ENCODE data around the gene FAM221B. TPM values are rescaled to one million over a fixed set of nuclear protein-coding genes. Genes with fewer than 3 reads are reported as not detected.

The FAM221B gene
- total RNA-seq, 3 donors from 2014 or later: not detected

DNA sequence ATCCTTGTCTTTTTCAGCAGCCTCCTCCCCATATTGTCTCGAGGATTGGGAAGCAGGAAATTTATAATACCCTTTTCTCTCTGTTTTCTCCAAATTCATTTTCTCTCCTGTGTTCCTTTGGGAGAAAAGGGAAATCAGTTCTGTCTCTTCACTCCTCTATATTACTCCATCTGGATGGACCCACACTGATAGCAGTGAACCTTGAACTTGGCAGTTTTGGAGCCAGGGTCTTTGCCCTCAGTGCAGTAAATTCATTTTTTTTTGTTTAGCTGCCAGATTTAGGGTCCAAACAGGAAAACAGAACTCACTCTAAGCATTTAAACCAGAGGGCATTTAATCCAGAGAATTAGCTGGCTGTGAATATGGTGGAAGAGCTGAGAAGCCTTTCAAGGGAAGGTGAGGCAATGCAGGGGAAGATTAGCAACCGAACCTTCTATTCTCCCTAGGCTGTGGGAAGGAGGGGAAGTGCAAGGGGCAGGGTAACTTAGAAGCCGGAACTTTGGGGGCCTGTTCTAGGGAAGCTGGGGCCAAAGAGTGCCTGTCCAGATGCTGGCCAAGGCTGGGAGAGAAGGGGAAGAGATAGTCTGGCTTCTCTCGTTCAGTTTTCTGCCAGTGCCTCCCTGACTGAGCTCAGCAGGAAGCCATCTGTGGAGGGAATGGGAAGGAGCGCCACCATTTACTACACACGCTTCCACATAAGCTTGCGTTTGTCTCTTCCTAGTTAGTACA lies 53.5 kb downstream of the FAM221B start:
- Mint-ChIP-seq H3K4me3 (no peak overlapping the region), H3K27me3 (ENCODE audit: low read depth) (no peaks in the 10 kb centered on the region), H3K4me1 (ENCODE audit: low read depth) (peaks cover 3% of the 10 kb centered on the region), H3K9me3 (no peaks in the 10 kb centered on the region), H3K36me3 (ENCODE audit: insufficient read depth) (peaks cover 3% of the 10 kb centered on the region)
- ATAC-seq: no peak
- no peak for DNase-seq

DNA sequence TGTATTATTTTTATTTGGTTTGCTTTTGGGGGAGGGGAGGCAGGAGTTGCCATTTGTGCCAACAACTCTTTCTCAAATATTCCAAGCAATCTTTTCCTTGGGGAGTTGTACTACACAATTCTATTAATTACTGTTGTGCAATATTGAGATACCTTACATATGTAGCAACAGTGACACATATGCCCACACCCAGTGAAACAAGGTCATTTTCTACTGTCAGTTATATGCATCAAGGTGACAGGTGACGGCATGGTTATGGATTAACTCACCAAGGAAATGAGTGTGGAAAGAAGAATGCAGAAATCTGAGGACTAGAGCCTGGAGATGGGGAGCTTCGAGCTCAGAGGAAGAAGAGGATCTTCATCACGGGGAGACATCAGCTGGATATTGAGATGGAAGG lies 56.6 kb downstream of the FAM221B start:
- ATAC-seq (no peak), DNase-seq (no peak)
- Mint-ChIP-seq H3K4me1 (ENCODE audit: low read depth) (peaks cover 8% of the 10 kb centered on the region), H3K4me3 (no peak overlapping the region), H3K27me3 (ENCODE audit: low read depth) (no peaks in the 10 kb centered on the region), H3K9me3 (no peaks in the 10 kb centered on the region), H3K36me3 (ENCODE audit: insufficient read depth) (no peaks in the 10 kb centered on the region)

DNA sequence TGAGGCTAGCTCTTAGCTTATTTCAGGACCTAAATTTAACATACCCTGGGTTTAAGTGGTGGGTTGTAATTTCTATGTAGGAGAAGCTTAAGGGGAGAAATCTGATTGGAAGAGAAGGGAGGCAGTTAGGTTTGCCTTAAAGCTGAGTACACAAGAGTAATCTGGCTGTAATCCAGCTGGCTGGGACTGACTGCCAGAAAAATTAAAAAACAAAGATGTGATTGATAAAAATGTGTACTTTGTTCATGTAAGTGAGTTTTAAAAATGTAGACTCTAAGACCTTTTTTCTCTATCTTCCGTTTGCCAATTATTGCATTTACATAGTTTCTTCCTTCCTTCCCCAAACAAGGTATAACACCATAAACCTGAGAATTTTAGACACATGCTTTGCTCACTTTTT lies 57.0 kb downstream of the FAM221B start:
- Mint-ChIP-seq H3K36me3 (ENCODE audit: insufficient read depth) (no peaks in the 10 kb centered on the region), H3K4me3 (no peak overlapping the region), H3K9me3 (no peaks in the 10 kb centered on the region), H3K27me3 (ENCODE audit: low read depth) (no peaks in the 10 kb centered on the region), H3K4me1 (ENCODE audit: low read depth) (peaks cover 10% of the 10 kb centered on the region)
- DNase-seq (no peak), ATAC-seq (no peak)

DNA sequence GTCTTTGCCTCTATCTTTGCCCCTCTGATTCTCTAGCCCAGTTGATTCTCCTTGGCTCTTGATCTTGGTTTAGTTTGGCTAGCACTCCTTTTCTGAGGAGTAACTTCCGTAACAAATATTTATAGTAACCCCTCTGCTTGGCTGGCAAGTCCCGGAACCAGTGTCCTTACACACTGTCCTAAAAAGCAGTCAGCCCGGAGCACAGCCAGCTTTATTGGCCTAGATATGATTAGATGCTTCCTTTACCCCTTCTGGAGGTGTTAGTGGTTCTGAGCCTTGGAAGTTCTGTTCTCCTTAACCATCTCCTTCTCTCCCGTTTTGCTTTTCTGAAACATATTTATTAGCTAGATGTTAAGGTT lies 57.5 kb downstream of the FAM221B start:
- no peaks in the 10 kb centered on the region for H3K36me3 Mint-ChIP-seq (ENCODE audit: insufficient read depth)
- H3K4me3 Mint-ChIP-seq: no peak overlapping the region
- H3K27me3 Mint-ChIP-seq (ENCODE audit: low read depth): no peaks in the 10 kb centered on the region

DNA sequence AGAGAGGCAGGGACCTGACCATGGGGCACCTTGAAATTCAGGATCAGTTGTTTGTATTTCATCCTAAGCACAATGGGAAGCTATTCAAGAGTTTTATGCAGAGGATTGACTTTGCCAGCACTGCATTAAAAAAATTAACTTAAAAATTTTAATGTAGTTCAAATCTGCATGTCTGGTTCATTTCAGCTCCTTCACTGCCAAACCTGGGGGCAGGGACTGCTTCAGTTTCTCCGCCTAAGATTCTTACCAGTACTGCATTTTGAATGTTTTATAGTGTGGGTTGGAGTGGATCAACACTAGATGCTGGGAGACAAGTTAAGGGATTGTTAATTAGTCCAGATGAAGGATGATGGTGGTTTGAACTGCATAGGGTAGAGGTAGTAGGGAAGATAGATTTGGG lies 58.8 kb downstream of the FAM221B start:
- no peaks in the 10 kb centered on the region for H3K9me3 Mint-ChIP-seq

More for the DNA sequence above, 57.5 kb downstream of the FAM221B start:
- Mint-ChIP-seq H3K9me3 (no peaks in the 10 kb centered on the region), H3K4me1 (ENCODE audit: low read depth) (peaks cover 13% of the 10 kb centered on the region)
- ATAC-seq: no peak
- no peak for DNase-seq

DNA sequence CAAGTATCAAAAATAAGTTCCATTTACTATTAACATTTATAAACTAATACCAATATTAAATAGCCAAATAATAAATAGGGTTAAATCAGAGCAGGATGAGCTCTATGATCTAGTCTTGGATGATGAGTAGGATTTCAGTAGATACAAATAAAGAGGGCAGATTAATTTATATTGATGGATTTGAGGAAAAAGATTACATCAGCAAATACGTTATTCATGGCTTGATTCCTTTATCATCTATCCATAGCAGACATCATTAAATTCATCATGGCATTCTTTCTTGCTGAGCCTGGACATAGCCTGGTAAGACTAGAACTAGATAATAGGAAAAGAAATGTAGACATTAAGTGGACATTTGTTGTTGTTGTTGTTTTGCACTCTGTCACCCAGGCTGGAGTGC lies 61.1 kb downstream of the FAM221B start:
- no peaks in the 10 kb centered on the region for H3K27me3 Mint-ChIP-seq (ENCODE audit: low read depth)
- no peaks in the 10 kb centered on the region for H3K36me3 Mint-ChIP-seq (ENCODE audit: insufficient read depth)
- no peak overlapping the region for H3K4me3 Mint-ChIP-seq
- H3K9me3 Mint-ChIP-seq: no peaks in the 10 kb centered on the region
- ATAC-seq: no peak
- DNase-seq: no peak
- H3K4me1 Mint-ChIP-seq (ENCODE audit: low read depth): peaks cover 12% of the 10 kb centered on the region

More for the DNA sequence above, 58.8 kb downstream of the FAM221B start:
- H3K27me3 Mint-ChIP-seq (ENCODE audit: low read depth): no peaks in the 10 kb centered on the region
- no peaks in the 10 kb centered on the region for H3K36me3 Mint-ChIP-seq (ENCODE audit: insufficient read depth)
- H3K4me3 Mint-ChIP-seq: no peak overlapping the region
- DNase-seq: no peak
- ATAC-seq: no peak
- H3K4me1 Mint-ChIP-seq (ENCODE audit: low read depth): peaks cover 11% of the 10 kb centered on the region

DNA sequence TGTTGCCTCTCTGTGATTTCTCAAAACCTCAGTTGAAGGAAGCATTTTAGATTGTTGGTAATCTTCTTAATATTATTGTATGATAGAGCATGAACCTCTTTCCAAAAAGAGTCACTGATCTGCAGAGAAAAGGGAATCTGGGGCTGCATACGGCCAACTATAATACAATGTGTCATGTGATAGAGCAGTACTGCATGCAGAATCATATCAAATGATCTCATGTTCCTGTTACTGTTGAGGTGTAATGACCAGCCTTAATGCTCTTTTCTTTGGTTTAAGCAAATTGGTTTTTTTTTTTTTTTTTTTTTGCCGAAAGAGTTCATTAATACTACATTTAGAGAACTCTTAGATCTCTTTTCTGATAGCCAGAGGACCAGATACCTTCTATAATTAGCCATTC lies 61.5 kb downstream of the FAM221B start:
- Mint-ChIP-seq H3K9me3 (no peaks in the 10 kb centered on the region), H3K4me1 (ENCODE audit: low read depth) (peaks cover 15% of the 10 kb centered on the region)
- no peak for ATAC-seq

More for the DNA sequence above, 61.5 kb downstream of the FAM221B start:
- no peak for DNase-seq
- Mint-ChIP-seq H3K4me3 (no peak overlapping the region), H3K36me3 (ENCODE audit: insufficient read depth) (no peaks in the 10 kb centered on the region), H3K27me3 (ENCODE audit: low read depth) (no peaks in the 10 kb centered on the region)

Other genes starting within 250 kb of the FAM221B start
- 10 to 100 TPM; 42.0 to 57.1 (median 54.9) TPM for gene TESK1, start 223.5 kb downstream of the FAM221B start, total RNA-seq
- gene CD72, start 210.3 kb downstream of the FAM221B start, total RNA-seq: 1 to 10 TPM; 1.8 to 4.5 (median 3.9) TPM
- gene SIT1, start 177.8 kb downstream of the FAM221B start, total RNA-seq: 10 to 100 TPM; 21.8 to 23.8 (median 22.9) TPM
- gene RMRP, start 170.7 kb downstream of the FAM221B start, total RNA-seq: over 10,000 TPM; 12,907 to 15,791 (median 13,372) TPM
- gene CCDC107, start 170.4 kb downstream of the FAM221B start, total RNA-seq: 10 to 100 TPM; 11.1 to 12.5 (median 12.0) TPM
- gene ARHGEF39, start 163.5 kb downstream of the FAM221B start, total RNA-seq: 1 to 10 TPM; 1.1 to 1.2 (median 1.2) TPM
- under 1 TPM in 2 of 3 donors, not detected in 1; 0.24 to 0.46 TPM for gene CA9, start 154.8 kb downstream of the FAM221B start, total RNA-seq
- gene TPM2, start 138.8 kb downstream of the FAM221B start, total RNA-seq: 1 to 10 TPM; 1.6 to 2.2 (median 2.2) TPM
- 100 to 1,000 TPM; 210 to 252 (median 230) TPM for gene TLN1, start 96.5 kb downstream of the FAM221B start, total RNA-seq
- gene CREB3, start 96.1 kb downstream of the FAM221B start, total RNA-seq: 10 to 100 TPM; 22.9 to 27.5 (median 23.6) TPM
- 10 to 100 TPM; 29.9 to 34.8 (median 33.2) TPM for gene GBA2, start 79.5 kb downstream of the FAM221B start, total RNA-seq
- gene RGP1, start 79.4 kb downstream of the FAM221B start, total RNA-seq: 10 to 100 TPM; 14.3 to 15.3 (median 14.6) TPM
- gene MSMP, start 74.5 kb downstream of the FAM221B start, total RNA-seq: 1 to 10 TPM in 1 of 3 donors, under 1 TPM in 2; 0.84 to 1.4 (median 0.86) TPM
- 1 to 10 TPM; 4.4 to 5.3 (median 5.2) TPM for gene NPR2, start 37.1 kb downstream of the FAM221B start, total RNA-seq
- gene SPAG8, start 16.5 kb downstream of the FAM221B start, total RNA-seq: under 1 TPM; 0.27 to 0.48 (median 0.40) TPM
- gene HINT2, start 13.7 kb downstream of the FAM221B start, total RNA-seq: 10 to 100 TPM; 28.7 to 31.9 (median 30.0) TPM
- gene TMEM8B, start 496 bp upstream of the FAM221B start, total RNA-seq: 1 to 10 TPM; 1.5 to 1.9 (median 1.8) TPM
- gene OR13J1, start 41.7 kb upstream of the FAM221B start, total RNA-seq: not detected
- not detected for gene HRCT1, start 77.5 kb upstream of the FAM221B start, total RNA-seq
- gene SPAAR, start 80.8 kb upstream of the FAM221B start, total RNA-seq: not detected
- not detected for gene OR2S2, start 129.4 kb upstream of the FAM221B start, total RNA-seq
- gene RECK, start 208.2 kb upstream of the FAM221B start, total RNA-seq: 1 to 10 TPM; 2.0 to 2.4 (median 2.0) TPM

Measured in activated T-cell treated with anti-CD3 and anti-CD28 coated beads, Interleukin-2, amount 50 U/mL, for 4 hours (primary cell).